ENCODE data around the gene NRG2. TPM values are rescaled to one million over a fixed set of nuclear protein-coding genes. Genes with fewer than 3 reads are reported as not detected.
A peak's percentile ranks its signal among the peaks of the same experiment; 100 is the strongest.

NRG2 gene
- total RNA-seq, 1 experiment from 2014 or later: 1.8 TPM

GRCh38 chr5:140076788-140077187 lies 33.7 kb upstream of the NRG2 start:
- H4K20me1 ChIP-seq (ENCODE audit: low read length): no peaks in the 10 kb centered on the region
- H3K9me3 ChIP-seq (ENCODE audit: low read length): no peaks in the 10 kb centered on the region
- peaks cover 2% of the 10 kb centered on the region for H3K27me3 ChIP-seq (ENCODE audit: low read length)
- no peak overlapping the region for H3K27ac ChIP-seq (ENCODE audit: low read length)
- no peak overlapping the region for H2AFZ ChIP-seq (ENCODE audit: low read length)
- no peak overlapping the region for H3K9ac ChIP-seq (ENCODE audit: low read length)
- intact Hi-C loops (cut with micrococcal nuclease): no loop called here
- no peaks in the 10 kb centered on the region for H3K36me3 ChIP-seq (ENCODE audit: low read depth, low read length)
- no peaks in the 10 kb centered on the region for H3K79me2 ChIP-seq (ENCODE audit: low read length)
- ATAC-seq (no peak), DNase-seq (no peak)
- no peak overlapping the region for H3K4me3 ChIP-seq (ENCODE audit: low read length)
- no peaks in the 10 kb centered on the region for H3K4me1 ChIP-seq (ENCODE audit: insufficient read depth, low read length)
- ChIA-PET CTCF (interaction anchor here (1.0 kb wide), 1 partner anchor 67 kb away, joined by 5 read pairs; no protein-coding TSS in a partner anchor), POLR2A (ENCODE audit: unreplicated experiment) (interaction anchor here (0.6 kb wide), 1 partner anchor 15 kb away, joined by 3 read pairs; no protein-coding TSS in a partner anchor)
- H3F3A ChIP-seq (ENCODE audit: low read length, unreplicated experiment): no peaks in the 10 kb centered on the region
- H3K9me2 ChIP-seq (replicated peaks; ENCODE audit: low read length): no peaks in the 10 kb centered on the region
- H3K4me2 ChIP-seq (ENCODE audit: low read length): no peak overlapping the region
- BruUV-seq (replicated peaks): no TSS peak
- TF ChIP-seq CTCF (conservative IDR thresholded peaks at IDR 0.05; ENCODE audit: low read depth, low read length): no peak
- TF ChIP-seq EZH2phosphoT487 (IDR thresholded peaks at IDR 0.05; ENCODE audit: borderline replicate concordance, low read length): no peak
- no peak for TF ChIP-seq EZH2 (IDR thresholded peaks at IDR 0.05; ENCODE audit: low read length, unreplicated experiment)

- CTCF ChIA-PET: interaction anchor here (0.7 to 0.8 kb wide), 2 partner anchors 56 to 66 kb away, joined by 4 read pairs; no protein-coding TSS in a partner anchor
- Histone ChIP-seq H3K9ac (ENCODE audit: low read length) (no peak overlapping the region), H3K4me1 (ENCODE audit: insufficient read depth, low read length) (no peaks in the 10 kb centered on the region), H3K36me3 (ENCODE audit: low read depth, low read length) (no peaks in the 10 kb centered on the region), H3K4me3 (ENCODE audit: low read length) (no peak overlapping the region), H3K27ac (ENCODE audit: low read length) (no peak overlapping the region), H4K20me1 (ENCODE audit: low read length) (no peaks in the 10 kb centered on the region), H3K27me3 (ENCODE audit: low read length) (no peaks in the 10 kb centered on the region; the same call in 1 of the 2 replicates), H3K79me2 (ENCODE audit: low read length) (no peaks in the 10 kb centered on the region), H3K9me3 (ENCODE audit: low read length) (no peaks in the 10 kb centered on the region), H3F3A (ENCODE audit: low read length, unreplicated experiment) (no peaks in the 10 kb centered on the region), H2AFZ (ENCODE audit: low read length) (no peak overlapping the region), H3K9me2 (replicated peaks; ENCODE audit: low read length) (no peaks in the 10 kb centered on the region), H3K4me2 (ENCODE audit: low read length) (no peak overlapping the region)
- no TSS peak for BruUV-seq (replicated peaks)
- POLR2A ChIA-PET (ENCODE audit: unreplicated experiment): interaction anchor here (0.6 kb wide), 1 partner anchor 16 kb away, joined by 3 read pairs; no protein-coding TSS in a partner anchor
- TF ChIP-seq EZH2 (IDR thresholded peaks at IDR 0.05; ENCODE audit: low read length, unreplicated experiment) (no peak), EZH2phosphoT487 (IDR thresholded peaks at IDR 0.05; ENCODE audit: borderline replicate concordance, low read length) (no peak), CTCF (conservative IDR thresholded peaks at IDR 0.05; ENCODE audit: low read depth, low read length) (no peak)
- ATAC-seq (no peak), DNase-seq (no peak)
- intact Hi-C loops (cut with micrococcal nuclease): no loop called here
Observed at GRCh38 chr5:140076142-140076541, 33.0 kb upstream of the NRG2 start.

GRCh38 chr5:140075371-140075770 lies 32.3 kb upstream of the NRG2 start:
- Histone ChIP-seq H3K36me3 (ENCODE audit: low read depth, low read length) (no peaks in the 10 kb centered on the region), H3K9me3 (ENCODE audit: low read length) (no peaks in the 10 kb centered on the region), H2AFZ (ENCODE audit: low read length) (no peak overlapping the region), H3F3A (ENCODE audit: low read length, unreplicated experiment) (no peaks in the 10 kb centered on the region), H3K9ac (ENCODE audit: low read length) (no peak overlapping the region), H3K4me2 (ENCODE audit: low read length) (peak overlapping the region; percentile 20; the same call in 1 of the 2 replicates), H3K9me2 (replicated peaks; ENCODE audit: low read length) (no peaks in the 10 kb centered on the region), H3K79me2 (ENCODE audit: low read length) (no peaks in the 10 kb centered on the region), H3K27me3 (ENCODE audit: low read length) (peaks cover 2% of the 10 kb centered on the region; the same call in 1 of the 2 replicates), H4K20me1 (ENCODE audit: low read length) (no peaks in the 10 kb centered on the region), H3K27ac (ENCODE audit: low read length) (no peak overlapping the region), H3K4me3 (ENCODE audit: low read length) (no peak overlapping the region), H3K4me1 (ENCODE audit: insufficient read depth, low read length) (no peaks in the 10 kb centered on the region)
- TF ChIP-seq CTCF (conservative IDR thresholded peaks at IDR 0.05; ENCODE audit: low read depth, low read length): peak; percentile 65
- no peak for TF ChIP-seq EZH2 (IDR thresholded peaks at IDR 0.05; ENCODE audit: low read length, unreplicated experiment)
- ChIA-PET CTCF (interaction anchor here (0.5 to 1.5 kb wide), 10 partner anchors 39 to 277 kb away, joined by 3 to 16 read pairs (median 4); partner anchors contain the start of gene PURA), POLR2A (ENCODE audit: unreplicated experiment) (interaction anchor here (0.6 kb wide), 1 partner anchor 69 kb away, joined by 9 read pairs; no protein-coding TSS in a partner anchor)
- DNase-seq (peak; percentile 45), ATAC-seq (no peak; the same call in 1 of the 2 replicates)
- BruUV-seq (replicated peaks): no TSS peak
- intact Hi-C loops (cut with micrococcal nuclease): loop anchor here (1.0 to 2.0 kb wide), 3 partner anchors 33 to 82 kb away; no protein-coding TSS in a partner anchor

Data from PC-3 (cell line).